NCI-H2107 (cell line): ENCODE measurements around the gene OS9.
A peak's percentile ranks its signal among the peaks of the same experiment; 100 is the strongest.
"Not testable (repeated sequence)": the region's sequence is repeated elsewhere in the genome, so short reads cannot be mapped to it uniquely, and the experiment has no call there.

Experiments used
- DNase-seq: peaks from one replicate; lab custom pipeline; 2025; lab: John Stamatoyannopoulos, UW

OS9 gene

GRCh38 chr12:57694459-57695019 lies 607 bp downstream of the OS9 start:
- DNase-seq = peak; percentile 40

- DNase-seq = no peak
Measured at GRCh38 chr12:57695770-57696432, 2.0 kb downstream of the OS9 start.

- DNase-seq = no peak
Measured at GRCh38 chr12:57697076-57697475, 3.1 kb downstream of the OS9 start.

GRCh38 chr12:57698414-57698813 lies 4.5 kb downstream of the OS9 start:
- no peak for DNase-seq

GRCh38 chr12:57700317-57700716 lies 6.4 kb downstream of the OS9 start:
- no peak for DNase-seq

GRCh38 chr12:57707250-57707649 lies 13.3 kb downstream of the OS9 start:
- no peak for DNase-seq

DNA sequence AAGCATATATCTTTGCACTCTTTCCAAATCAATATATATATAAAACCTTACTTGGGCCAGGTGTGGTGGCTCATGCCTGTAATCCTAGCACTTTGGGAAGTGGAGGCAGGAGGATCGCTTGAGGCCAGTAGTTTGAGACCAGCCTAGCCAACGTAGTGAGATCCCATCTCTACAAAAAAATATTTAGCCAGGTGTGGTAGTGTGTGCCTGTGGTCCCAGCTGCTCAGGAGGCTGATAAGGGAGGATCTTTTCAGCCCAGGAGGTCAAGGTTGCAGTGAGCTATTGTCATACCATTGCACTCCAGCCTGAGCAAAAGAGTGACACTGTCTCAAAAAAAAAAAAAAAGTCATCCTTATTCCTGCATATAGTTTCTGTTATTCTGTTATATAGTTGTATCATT lies 14.4 kb downstream of the OS9 start:
- no peak for DNase-seq

GRCh38 chr12:57712701-57713100 lies 18.8 kb downstream of the OS9 start:
- DNase-seq = no peak

GRCh38 chr12:57713209-57713608 lies 19.3 kb downstream of the OS9 start:
- no peak for DNase-seq

GRCh38 chr12:57715036-57715748 lies 21.3 kb downstream of the OS9 start:
- DNase-seq = not testable (repeated sequence)

- DNase-seq = no peak
Measured at GRCh38 chr12:57715786-57716185, 21.9 kb downstream of the OS9 start.

DNA sequence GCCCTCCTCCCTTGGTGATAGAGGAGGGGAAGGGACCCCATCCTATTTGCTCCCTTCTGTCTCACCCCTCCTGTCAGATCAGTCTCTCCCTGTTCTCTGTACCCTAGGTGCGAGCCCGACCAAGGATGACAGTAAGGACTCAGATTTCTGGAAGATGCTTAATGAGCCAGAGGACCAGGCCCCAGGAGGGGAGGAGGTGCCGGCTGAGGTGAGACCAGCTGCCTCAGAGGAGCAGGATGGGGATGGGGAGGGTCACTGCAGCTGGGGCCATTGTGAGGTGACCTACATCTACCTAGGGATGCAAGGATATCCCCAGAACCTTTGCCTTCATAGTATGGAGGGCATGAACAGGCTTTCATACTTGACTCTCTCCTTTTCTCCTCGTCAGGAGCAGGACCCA lies 22.4 kb downstream of the OS9 start:
- DNase-seq = no peak

DNA sequence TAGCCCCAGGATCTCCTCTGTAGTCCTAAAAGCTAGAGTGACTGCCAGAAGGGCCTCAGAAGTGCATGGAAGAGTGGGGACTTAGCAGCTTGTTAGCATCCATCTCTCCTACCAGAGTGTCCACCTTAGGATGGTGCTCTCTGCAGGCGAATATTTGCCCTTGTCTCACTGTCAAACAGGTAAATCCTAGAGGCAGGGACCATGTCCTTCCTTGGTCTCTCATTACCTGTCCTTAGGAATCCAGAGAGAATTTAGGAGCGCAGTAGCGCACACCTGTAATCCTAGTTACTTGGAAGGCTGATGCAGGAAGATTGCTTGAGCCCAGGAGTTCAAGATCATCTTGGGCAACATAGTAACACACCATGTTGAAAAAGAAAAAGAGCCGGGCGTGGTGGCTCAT lies 23.2 kb downstream of the OS9 start:
- DNase-seq = no peak

DNA sequence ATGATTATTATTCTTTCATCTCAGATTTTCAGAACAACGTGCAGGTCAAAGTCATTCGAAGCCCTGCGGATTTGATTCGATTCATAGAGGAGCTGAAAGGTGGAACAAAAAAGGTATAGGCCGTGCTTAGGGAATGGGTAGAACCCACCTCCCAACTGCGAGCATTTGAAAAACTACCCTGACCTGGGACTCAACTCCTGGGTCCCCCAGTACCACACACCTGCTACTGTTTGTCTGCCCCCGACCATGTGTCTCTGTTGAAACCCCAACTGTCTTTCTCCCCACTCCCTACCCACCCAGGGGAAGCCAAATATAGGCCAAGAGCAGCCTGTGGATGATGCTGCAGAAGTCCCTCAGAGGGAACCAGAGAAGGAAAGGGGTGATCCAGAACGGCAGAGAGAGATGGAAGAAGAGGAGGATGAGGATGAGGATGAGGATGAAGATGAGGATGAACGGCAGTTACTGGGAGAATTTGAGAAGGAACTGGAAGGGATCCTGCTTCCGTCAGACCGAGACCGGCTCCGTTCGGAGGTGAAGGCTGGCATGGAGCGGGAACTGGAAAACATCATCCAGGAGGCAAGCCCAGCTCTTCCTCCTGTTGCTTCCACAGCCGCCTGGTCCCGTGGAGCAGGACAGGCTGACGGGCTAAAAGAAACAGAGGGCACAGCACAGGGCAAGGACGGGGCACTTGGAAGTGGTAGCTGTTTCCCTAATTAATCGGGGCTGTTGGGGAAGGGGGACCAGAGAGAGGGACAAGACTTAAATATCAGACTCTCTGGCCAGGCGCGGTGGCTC lies 24.1 kb downstream of the OS9 start:
- no peak for DNase-seq

DNA sequence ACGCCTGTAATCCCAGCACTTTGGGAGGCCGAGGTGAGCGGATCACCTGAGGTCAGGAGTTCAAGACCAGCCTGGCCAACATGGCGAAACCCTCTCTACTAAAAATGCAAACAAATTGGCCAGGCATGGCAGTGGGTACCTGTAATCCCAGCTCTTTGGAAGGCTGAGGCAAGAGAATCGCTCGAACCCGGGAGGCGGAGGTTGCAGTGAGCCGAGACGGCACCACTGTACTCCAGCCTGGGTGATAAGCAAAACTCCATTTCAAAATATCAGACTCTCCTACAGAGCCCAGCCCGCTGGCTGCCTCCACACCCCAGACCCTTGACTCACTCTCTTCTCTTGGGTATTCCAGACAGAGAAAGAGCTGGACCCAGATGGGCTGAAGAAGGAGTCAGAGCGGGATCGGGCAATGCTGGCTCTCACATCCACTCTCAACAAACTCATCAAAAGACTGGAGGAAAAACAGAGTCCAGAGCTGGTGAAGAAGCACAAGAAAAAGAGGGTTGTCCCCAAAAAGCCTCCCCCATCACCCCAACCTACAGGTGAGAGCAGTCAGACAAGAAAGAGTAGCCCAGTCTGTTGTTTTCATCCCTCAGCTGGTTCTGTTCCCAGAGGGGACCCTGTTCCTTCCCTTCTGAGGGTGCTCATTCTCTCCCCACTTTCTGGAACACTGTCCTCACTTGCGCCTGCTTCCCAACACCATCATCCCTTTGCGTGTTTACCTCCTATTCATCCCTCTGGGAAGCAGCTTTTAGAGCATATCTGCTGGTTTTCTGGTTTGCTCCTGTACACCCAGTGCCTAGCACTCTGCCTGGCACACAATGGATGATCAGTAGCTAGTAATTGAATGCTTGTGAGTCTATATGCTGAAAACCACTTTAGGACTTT lies 25.0 kb downstream of the OS9 start:
- DNase-seq = no peak

GRCh38 chr12:57719777-57720605 lies 26.1 kb downstream of the OS9 start:
- DNase-seq = no peak

GRCh38 chr12:57720606-57721595 lies 27.0 kb downstream of the OS9 start:
- no peak for DNase-seq

- DNase-seq = not testable (repeated sequence)
Measured at GRCh38 chr12:57721846-57722608, 28.1 kb downstream of the OS9 start.
